NOMO-1 (cell line): ENCODE measurements around the gene FOSL1.

Experiments
- DNase-seq, 2 experiments: peaks; one replicate each; lab custom pipeline; 2025; ENCODE audit not compliant: unreplicated experiment in 2 of 2; lab: John Stamatoyannopoulos, UW

Gene FOSL1

DNA sequence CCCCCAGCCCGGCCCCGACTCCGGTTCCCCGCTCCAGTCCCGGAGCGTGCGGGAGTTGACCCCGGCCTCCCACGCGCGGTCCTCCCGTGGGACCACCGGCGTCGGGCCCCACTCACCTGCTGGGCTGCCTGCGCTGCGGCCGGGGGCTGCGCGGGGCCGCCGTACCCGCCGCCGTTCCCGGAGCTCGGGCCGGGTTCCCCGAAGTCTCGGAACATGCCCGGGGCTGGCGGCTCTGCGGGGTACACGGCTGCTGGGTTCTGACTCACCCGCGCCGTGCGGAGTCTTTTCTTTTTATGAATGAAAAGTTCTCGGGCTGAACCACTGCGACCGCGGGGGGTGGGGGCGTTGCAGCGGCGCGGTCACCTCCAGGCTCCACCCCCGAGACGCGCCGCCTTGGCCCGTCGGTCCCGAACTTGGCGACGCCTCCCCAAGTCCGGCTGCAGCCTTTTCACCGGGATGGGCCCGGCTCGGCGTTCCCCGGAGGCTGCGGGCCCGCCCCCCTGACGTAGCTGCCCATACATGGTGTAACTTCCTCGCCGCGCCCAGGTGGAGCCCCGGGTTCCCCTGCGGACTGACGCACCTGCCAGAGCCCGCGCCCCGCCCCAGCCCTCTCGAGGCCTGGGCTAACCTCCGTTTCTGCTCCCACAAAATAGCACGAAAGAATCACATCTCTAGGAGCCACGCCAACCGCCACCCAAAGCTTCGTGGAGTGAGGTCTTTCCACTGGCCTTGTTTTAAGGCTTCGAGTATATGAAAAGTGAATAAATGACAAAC is at the start of gene FOSL1:
Gene FOSL1, minus strand, starts transcription at position 264 of the 774 bp plus-strand sequence. Its CDS starts 49 bp downstream, at position 215.
- DNase-seq = peak; percentile 77 to 92

DNA sequence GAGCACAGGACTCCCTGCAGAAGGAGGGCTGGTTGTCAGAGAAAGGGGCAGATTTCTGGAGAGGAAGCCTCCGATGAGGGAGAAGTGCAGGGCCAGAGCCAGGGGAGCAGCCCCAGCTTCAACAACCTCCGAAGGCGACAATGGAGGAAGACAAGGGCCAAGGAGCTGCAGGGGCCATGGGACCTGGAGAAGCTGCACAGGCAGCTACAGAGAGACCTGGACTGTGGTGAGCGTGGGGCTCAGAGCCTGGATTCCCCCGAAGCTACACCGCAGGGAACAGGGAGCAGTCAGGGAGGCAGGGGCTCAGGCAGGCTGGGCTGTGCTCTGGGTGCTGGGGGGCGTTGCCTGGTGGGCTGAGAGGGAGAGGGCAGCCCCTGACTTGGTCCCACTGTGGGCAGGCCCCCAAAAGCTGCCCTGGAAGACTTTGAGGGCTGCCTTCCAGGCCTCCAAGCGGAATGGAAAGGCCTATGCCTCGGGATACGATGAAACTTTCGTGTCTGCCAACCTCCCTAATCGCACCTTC is 47.5 kb upstream of the FOSL1 start:
- DNase-seq = no peak

DNA sequence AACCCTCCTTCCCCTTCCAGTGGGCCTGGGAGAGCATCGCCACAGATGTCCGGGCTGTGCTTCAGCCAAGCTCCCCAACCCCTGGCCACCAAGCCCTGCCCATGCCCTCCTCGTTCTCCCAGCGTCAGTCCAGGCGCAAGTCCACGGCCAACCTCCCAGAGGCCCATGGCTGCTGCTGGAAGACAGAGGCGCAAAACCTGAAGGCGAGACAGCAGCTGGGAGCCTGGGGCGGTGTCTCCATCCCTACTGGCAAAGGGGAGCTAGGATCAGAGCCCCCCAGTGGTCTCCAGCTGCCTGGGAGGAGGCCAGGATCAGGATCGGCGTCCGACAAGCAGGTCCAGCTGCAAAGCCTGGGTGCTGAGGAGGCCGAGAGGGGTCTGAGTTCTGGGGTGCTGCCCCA is 46.9 kb upstream of the FOSL1 start:
- DNase-seq = no peak

- DNase-seq = no peak
These were observed 46.5 kb upstream of the FOSL1 start for GRCh38 chr11:65946655-65947054.

DNA sequence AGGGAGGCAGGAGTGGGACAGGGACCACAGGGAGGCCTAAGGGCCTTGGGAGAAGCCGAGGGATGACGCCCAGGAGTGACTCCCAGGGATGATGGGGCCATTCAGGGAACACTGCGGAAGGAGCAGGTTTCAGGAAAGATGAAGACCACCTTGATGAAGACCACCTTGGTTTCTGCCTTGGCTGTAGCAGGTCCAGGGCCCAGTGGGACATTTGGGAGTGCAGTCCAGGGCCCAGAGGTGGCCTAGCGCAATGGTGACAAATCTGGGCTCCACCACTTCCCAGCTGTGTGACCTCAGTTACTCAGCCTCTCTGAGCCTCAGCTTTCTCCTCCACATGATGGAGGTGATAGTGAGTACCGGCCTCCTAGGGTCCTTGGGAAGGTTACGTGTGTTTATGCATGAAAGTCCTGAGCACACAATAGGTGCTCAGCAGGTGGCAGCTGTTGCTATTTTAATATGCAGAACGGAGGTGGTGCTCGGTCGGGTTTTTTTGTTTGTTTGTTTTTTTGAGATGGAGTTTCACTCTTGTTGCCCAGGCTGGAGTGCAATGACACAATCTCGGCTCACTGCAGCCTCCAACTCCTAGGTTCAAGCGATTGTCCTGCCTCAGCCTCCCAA is 45.9 kb upstream of the FOSL1 start:
- DNase-seq = no peak

- DNase-seq = no peak
These were observed 45.3 kb upstream of the FOSL1 start, which contains the start of gene TSGA10IP for GRCh38 chr11:65945430-65945911. TSGA10IP (plus strand) TSS chr11:65945480; CDS start chr11:65945676, 196 bp downstream.

- DNase-seq = no peak
These were observed 44.6 kb upstream of the FOSL1 start for GRCh38 chr11:65944767-65945166.

GRCh38 chr11:65944191-65944590 is 44.0 kb upstream of the FOSL1 start:
- DNase-seq = no peak

- no peak for DNase-seq
These were observed 42.3 kb upstream of the FOSL1 start for GRCh38 chr11:65942531-65942930.

DNA sequence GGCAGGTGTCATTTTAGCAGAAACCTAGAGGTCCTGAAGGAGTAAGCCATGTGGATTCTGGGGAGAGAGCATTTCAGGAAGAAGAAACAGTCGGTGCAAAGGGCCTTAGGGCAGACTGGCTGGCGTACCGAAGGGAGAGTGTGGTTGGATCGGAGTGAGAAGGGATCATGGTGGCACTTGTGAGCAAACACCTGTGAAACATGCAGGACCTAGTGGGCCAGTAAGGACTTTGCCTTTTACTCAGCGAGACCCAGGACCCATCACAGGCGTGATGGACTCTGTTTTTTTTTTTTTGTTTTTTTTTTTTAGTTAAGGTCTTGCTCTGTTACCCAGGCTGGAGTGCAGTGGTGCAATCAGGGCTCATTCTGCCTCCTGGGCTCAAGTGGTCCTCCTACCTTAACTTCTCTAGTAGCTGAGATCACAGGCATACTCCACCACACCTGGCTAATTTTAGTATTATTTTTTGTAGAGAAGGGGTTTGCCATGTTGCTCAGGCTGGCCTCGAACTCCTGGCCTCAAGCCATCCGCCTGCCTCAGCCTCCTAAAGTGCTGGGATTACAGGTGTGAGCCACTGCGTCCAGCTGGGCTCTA is 41.6 kb upstream of the FOSL1 start:
- DNase-seq = no peak

- no peak for DNase-seq
These were observed 37.6 kb upstream of the FOSL1 start for GRCh38 chr11:65937766-65938165.

DNA sequence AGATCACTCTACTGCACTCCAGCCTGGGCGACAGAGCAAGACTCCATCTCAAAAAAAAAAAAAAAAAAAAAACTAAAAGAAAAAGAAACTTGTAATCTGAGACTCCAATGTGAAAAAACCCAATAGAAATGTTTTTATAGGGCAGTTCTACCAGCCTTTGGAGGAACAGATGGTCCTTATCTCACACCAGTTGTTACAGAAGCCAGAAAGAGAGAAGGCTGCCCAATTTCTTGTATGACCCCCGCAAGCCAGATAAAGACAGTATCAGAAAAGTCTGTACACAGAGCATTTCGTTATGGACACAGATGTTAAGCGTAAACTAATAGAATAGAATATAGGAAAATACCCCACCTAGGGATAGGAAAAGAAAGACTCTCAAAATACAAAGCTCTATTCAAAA is 33.8 kb upstream of the FOSL1 start:
- DNase-seq = no peak

GRCh38 chr11:65932558-65932919 is 32.4 kb upstream of the FOSL1 start:
- DNase-seq = no peak

- no peak for DNase-seq
These were observed 31.8 kb upstream of the FOSL1 start for GRCh38 chr11:65931773-65932557.

GRCh38 chr11:65928667-65929066 is 28.5 kb upstream of the FOSL1 start:
- no peak for DNase-seq

DNA sequence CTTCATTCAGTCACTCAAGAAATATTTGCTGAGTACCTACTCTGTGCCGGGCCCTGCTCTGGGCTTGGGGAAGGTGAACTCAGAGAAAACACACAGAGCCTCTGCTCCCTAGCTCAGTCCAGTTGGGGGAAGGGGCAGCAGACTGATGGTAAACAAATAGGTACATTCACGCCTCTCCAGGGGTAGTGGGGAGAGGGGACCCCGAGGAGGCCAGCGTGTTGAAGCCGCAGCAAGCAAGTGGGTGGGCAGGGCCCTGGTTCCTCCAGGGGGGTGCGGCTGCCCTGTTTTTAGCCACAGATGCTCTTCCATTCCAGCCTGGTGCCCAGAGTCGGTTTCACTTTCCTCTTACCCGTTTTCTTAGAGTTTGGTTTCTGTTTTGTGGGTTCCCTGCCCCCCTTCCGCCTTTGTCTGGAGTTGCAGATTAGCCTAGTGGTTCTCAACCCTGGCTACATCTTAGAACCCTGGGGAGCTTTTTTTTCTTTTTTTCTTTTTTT is 27.8 kb upstream of the FOSL1 start:
- DNase-seq = peak; percentile 66 to 88

DNA sequence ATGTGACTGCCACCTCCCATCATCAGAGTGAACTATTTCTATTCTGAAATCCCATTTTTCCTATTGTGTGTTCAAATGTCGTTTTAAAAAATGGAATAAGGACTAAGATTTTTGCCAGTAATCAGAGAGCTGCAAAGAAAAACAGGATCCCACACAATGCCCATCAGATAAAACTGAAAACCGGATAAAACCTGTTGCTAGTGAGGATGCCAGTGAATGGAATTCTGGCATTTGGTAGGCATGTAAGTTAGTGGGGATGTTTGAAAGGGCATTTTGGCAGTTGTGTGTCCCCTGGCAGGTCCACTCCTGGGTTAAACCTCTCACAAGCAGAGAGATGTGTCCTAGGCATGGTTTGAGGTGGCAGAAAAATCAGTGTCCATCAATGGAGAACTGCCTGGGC is 25.2 kb upstream of the FOSL1 start:
- no peak for DNase-seq

GRCh38 chr11:65922565-65922964 is 22.4 kb upstream of the FOSL1 start:
- DNase-seq = no peak

GRCh38 chr11:65921876-65922275 is 21.7 kb upstream of the FOSL1 start:
- no peak for DNase-seq

DNA sequence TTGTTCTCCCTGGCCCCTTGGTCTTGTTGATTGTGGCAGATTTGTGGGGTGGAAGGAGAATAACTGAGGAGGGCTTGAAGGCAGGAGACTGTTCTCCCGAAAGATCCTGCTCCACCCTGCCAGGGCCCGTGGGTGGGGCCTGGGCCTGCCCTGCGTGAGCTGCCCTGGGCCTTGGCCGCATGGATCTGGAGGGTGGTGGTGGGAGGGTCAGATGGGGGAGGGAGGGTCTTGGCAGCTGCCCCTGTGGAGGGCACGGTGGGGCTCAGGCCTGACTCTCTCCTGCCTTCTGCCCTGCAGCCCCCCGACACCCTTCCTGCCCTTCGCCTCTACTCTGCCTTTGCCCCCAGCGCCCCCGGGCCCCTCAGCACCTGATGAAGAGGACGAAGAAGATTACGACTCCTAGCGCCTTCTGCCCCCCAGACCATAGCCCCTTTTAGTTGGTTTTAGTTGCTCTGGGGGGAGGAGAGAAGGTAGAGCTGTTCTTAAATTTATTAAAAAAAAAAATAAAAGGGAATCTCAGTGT is 20.9 kb upstream of the FOSL1 start:
- DNase-seq = no peak
